Measurements from ENCODE around the gene CEP68. TPM values are rescaled to one million over a fixed set of nuclear protein-coding genes. Genes with fewer than 3 reads are reported as not detected.
"Not testable (repeated sequence)": the region's sequence is repeated elsewhere in the genome, so short reads cannot be mapped to it uniquely, and the experiment has no call there.

CEP68 gene
- total RNA-seq, 4 donors from 2014 or later, result 21.6 to 40.4 (median 25.2) TPM

GRCh38 chr2:65031341-65032018 lies 24.7 kb upstream of the CEP68 start:
- Histone ChIP-seq H3K4me1 (peaks cover 0 to 29% (median 15%) of the 10 kb centered on the region in 4 donors), H3K27ac (peak overlapping the region in 1 of 4 donors; percentile 55), H3K4me3 (peak overlapping the region in 2 of 4 donors; percentile 4 to 12), H3K36me3 (no peaks in the 10 kb centered on the region), H3K9me3 (no peaks in the 10 kb centered on the region), H3K27me3 (no peaks in the 10 kb centered on the region)
- no peak for DNase-seq (ENCODE audit: low spot score in 2 of 2)
- WGBS, 2 donors, result 40 to 52% methylated on average over 8 of the region's 8 CpGs
- TF ChIP-seq EP300 (IDR thresholded peaks at IDR 0.05) (no peak), CTCF (IDR thresholded peaks at IDR 0.05) (no peak), POLR2A (IDR thresholded peaks at IDR 0.05) (no peak)

- Histone ChIP-seq H3K27ac (peak overlapping the region in 1 of 4 donors; percentile 55), H3K36me3 (no peaks in the 10 kb centered on the region), H3K27me3 (no peaks in the 10 kb centered on the region), H3K9me3 (no peaks in the 10 kb centered on the region), H3K4me1 (peaks cover 0 to 23% (median 15%) of the 10 kb centered on the region in 4 donors), H3K4me3 (peak overlapping the region in 2 of 4 donors; percentile 4 to 12)
- DNase-seq (ENCODE audit: low spot score in 2 of 2), result no peak
- WGBS, 2 donors, result 51 to 54% methylated on average over 13 of the region's 13 CpGs
- TF ChIP-seq CTCF (IDR thresholded peaks at IDR 0.05) (no peak), EP300 (IDR thresholded peaks at IDR 0.05) (no peak), POLR2A (IDR thresholded peaks at IDR 0.05) (no peak)
Observed at GRCh38 chr2:65032019-65032975, 23.9 kb upstream of the CEP68 start.

GRCh38 chr2:65033178-65033577 lies 23.0 kb upstream of the CEP68 start:
- no peaks in the 10 kb centered on the region for H3K36me3 ChIP-seq
- DNase-seq (ENCODE audit: low spot score in 2 of 2), result no peak
- no peaks in the 10 kb centered on the region for H3K9me3 ChIP-seq
- H3K27me3 ChIP-seq, result no peaks in the 10 kb centered on the region
- no peak overlapping the region for H3K4me3 ChIP-seq
- TF ChIP-seq POLR2A (IDR thresholded peaks at IDR 0.05) (no peak), CTCF (IDR thresholded peaks at IDR 0.05) (no peak), EP300 (IDR thresholded peaks at IDR 0.05) (no peak)
- H3K4me1 ChIP-seq, result peaks cover 0 to 23% (median 15%) of the 10 kb centered on the region in 4 donors
- 87 to 88% methylated on average over 4 of the region's 4 CpGs for WGBS, 2 donors
- no peak overlapping the region for H3K27ac ChIP-seq

GRCh38 chr2:65033667-65034066 lies 22.5 kb upstream of the CEP68 start:
- H3K27ac ChIP-seq; H3K27me3 ChIP-seq; DNase-seq (ENCODE audit: low spot score in 2 of 2); H3K36me3 ChIP-seq; H3K4me3 ChIP-seq; H3K9me3 ChIP-seq: not testable (repeated sequence)
- H3K4me1 ChIP-seq, result peaks cover 0 to 23% (median 15%) of the 10 kb centered on the region in 4 donors
- 93 to 98% methylated on average over 4 of the region's 4 CpGs for WGBS, 2 donors

- TF ChIP-seq CTCF (IDR thresholded peaks at IDR 0.05) (no peak), EP300 (IDR thresholded peaks at IDR 0.05) (no peak), POLR2A (IDR thresholded peaks at IDR 0.05) (no peak)
- H3K4me3 ChIP-seq, result no peak overlapping the region
- WGBS, 2 donors, result 52 to 58% methylated on average over 6 of the region's 6 CpGs
- H3K27me3 ChIP-seq, result no peaks in the 10 kb centered on the region
- H3K27ac ChIP-seq, result no peak overlapping the region
- H3K36me3 ChIP-seq, result no peaks in the 10 kb centered on the region
- H3K9me3 ChIP-seq, result no peaks in the 10 kb centered on the region
- DNase-seq (ENCODE audit: low spot score in 2 of 2), result no peak
- peaks cover 0 to 24% (median 14%) of the 10 kb centered on the region in 4 donors for H3K4me1 ChIP-seq
Observed at GRCh38 chr2:65035351-65035943, 20.8 kb upstream of the CEP68 start.

Measured in tibial nerve (tissue), 4 donors.